Fibroblast of lung (primary cell): ENCODE measurements around the gene AMBRA1.

Experiments used
- EZH2 ChIP-seq: IDR thresholded peaks from 2 replicates; pipeline ENCODE4 v1.5.1; 2012; ENCODE audit warnings: low read length, control low read depth, mild to moderate bottlenecking; ENCODE audit errors: missing control alignments
- TF ChIP-seq, protein P1 (sequence below), 2 donors: IDR thresholded peaks in 1 of 2; conservative IDR thresholded peaks in 1 of 2; 1 replicate in 1 of 2; 2 replicates in 1 of 2; pipeline ENCODE4 v1.5.1; 2011 to 2012; ENCODE audit warnings: low read length in 2 of 2, control low read depth in 1 of 2, inconsistent platforms in 1 of 2, low read depth in 1 of 2, mild to moderate bottlenecking in 1 of 2

DNA sequence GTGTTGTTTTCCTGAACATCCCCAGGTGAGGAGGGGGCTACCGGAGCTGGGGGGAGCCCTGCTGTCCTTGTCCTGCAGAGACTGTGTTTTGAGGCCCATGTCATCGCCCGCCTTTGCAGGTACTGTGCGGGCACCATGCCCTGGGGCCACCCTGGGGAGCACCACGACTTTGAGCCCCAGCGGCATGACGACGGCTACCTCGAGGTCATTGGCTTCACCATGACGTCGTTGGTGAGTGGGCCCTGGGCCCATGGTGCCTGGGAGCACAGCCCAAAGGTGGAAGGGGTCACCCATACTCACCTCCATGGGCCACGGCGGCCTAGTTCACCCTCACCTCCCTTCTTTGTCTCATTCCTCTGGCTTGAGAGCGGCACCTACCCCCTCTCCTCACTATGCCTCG is 219.0 kb downstream of the AMBRA1 start:
- TF ChIP-seq, protein P1, sequence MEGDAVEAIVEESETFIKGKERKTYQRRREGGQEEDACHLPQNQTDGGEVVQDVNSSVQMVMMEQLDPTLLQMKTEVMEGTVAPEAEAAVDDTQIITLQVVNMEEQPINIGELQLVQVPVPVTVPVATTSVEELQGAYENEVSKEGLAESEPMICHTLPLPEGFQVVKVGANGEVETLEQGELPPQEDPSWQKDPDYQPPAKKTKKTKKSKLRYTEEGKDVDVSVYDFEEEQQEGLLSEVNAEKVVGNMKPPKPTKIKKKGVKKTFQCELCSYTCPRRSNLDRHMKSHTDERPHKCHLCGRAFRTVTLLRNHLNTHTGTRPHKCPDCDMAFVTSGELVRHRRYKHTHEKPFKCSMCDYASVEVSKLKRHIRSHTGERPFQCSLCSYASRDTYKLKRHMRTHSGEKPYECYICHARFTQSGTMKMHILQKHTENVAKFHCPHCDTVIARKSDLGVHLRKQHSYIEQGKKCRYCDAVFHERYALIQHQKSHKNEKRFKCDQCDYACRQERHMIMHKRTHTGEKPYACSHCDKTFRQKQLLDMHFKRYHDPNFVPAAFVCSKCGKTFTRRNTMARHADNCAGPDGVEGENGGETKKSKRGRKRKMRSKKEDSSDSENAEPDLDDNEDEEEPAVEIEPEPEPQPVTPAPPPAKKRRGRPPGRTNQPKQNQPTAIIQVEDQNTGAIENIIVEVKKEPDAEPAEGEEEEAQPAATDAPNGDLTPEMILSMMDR (conservative IDR thresholded peaks at IDR 0.05 in 1 of 2, IDR thresholded peaks at IDR 0.05 in 1 of 2; ENCODE audit: low read depth in 1 of 2, low read length in 2 of 2), result no peak
- TF ChIP-seq EZH2, result no peak
